D721Med (cell line): ENCODE measurements around the gene IGFBP3.

Experiments used
- DNase-seq: peaks from one replicate; pipeline ENCODE4 v3.0.0; 2011; ENCODE audit warnings: low spot score; ENCODE audit not compliant: insufficient read length
- FAIRE-seq: peaks from 2 replicates; lab custom pipeline; 2011; peaks lifted over from hg19 to GRCh38; lab: Jason Lieb, UNC
- TF ChIP-seq, protein P1 (sequence below): IDR thresholded peaks from 2 replicates; pipeline ENCODE4 v1.5.1; 2012; ENCODE audit warnings: mild to moderate bottlenecking, control low read depth; ENCODE audit not compliant: insufficient read depth; ENCODE audit errors: missing control alignments

The IGFBP3 gene

DNA sequence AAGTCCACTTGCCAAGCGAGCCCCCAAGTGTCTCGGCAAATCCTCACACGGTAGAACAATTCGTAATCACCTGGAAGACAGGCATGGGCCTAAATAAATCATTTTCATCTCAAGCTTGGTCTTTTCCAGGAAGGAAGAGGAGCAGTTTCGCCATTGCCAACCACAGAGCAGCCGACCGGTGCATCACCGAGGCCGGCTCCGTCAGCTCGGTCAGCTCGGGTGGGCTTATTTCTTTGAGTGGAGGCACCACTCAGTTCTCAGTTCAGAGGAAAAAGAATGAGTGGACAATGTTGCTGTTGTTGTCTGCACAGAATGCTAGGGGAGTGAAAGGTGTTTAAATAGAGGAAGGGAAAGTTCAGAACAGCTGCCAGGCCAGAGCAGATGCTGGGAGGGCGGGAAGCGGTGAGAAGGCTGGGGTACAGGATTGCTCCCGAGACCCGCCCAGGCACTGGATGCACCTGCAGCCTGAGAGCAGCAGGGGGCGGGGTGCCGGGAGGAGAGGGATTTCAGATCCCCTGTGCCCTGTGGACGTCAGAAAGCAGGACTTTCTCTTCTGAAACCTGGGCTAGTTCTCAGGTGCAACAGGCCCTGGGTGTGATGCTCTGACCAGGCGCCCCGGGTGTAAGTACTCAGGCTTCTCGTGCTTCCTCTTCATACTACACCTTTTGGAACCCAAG, 17.7 kb upstream of the IGFBP3 start:
- no peak for FAIRE-seq
- DNase-seq, result no peak
- TF ChIP-seq, protein P1, sequence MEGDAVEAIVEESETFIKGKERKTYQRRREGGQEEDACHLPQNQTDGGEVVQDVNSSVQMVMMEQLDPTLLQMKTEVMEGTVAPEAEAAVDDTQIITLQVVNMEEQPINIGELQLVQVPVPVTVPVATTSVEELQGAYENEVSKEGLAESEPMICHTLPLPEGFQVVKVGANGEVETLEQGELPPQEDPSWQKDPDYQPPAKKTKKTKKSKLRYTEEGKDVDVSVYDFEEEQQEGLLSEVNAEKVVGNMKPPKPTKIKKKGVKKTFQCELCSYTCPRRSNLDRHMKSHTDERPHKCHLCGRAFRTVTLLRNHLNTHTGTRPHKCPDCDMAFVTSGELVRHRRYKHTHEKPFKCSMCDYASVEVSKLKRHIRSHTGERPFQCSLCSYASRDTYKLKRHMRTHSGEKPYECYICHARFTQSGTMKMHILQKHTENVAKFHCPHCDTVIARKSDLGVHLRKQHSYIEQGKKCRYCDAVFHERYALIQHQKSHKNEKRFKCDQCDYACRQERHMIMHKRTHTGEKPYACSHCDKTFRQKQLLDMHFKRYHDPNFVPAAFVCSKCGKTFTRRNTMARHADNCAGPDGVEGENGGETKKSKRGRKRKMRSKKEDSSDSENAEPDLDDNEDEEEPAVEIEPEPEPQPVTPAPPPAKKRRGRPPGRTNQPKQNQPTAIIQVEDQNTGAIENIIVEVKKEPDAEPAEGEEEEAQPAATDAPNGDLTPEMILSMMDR, result peak; percentile 24

DNA sequence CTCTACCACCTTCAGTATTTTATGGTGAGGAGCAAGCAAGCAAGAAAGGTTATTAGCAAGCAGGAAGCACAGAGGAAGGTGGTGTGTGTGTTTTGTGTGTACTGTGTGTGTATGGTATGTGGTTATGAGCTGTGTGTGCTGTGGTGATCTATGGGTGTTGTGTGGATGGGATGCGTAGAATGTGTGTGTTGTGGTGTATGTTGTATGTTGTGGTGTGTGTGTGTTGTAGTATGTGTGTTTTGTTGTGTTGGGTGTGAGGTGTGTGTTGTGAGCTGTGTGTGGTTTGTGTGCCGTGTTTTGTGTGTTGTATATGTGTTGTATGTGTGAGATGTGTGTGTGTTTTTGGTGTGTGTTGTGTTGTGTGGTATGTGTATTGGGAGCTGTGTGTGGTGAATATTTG, 16.8 kb upstream of the IGFBP3 start:
- DNase-seq, result no peak
- TF ChIP-seq, protein P1, result no peak
- FAIRE-seq, result no peak

DNA sequence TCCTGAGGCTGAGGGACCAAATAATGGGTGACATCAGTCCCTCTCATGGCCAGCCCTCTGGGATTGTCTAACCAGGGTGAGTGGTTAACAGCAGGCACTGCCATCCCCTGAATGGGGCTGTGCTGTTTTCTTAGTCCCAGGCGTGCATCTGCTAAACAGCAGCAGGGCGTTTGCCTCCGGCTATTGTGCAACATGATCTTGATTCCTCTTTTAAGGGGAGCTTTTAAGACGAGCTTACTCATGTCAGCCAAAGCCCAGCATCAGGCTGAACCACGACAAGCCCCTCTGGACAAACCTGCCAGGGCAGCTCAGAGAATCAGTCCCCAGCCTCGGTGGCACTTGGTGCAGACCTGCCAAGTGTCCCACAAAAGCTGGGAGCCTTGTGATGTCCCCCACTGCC, 16.2 kb upstream of the IGFBP3 start:
- no peak for DNase-seq
- TF ChIP-seq, protein P1, result no peak
- FAIRE-seq, result no peak

DNA sequence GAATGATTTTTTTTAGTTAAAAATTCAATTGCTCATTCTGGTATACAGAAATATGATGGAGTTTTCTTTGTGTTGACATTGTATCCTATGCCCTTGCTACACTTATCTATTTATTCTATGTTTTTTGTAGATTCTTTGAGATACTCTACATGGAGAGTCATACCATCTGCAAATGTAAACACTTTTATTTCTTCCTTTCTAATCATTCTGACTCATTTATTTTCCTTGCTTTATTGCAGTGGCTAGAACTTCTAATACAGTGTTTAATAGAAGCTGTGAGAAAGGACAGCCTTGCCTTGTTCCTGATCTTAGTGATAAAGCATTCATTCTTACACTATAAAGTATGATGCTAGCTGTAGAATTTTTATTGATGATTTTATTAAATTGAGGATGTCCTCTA, 9.9 kb upstream of the IGFBP3 start:
- TF ChIP-seq, protein P1, result no peak
- DNase-seq (no peak), FAIRE-seq (no peak)

DNA sequence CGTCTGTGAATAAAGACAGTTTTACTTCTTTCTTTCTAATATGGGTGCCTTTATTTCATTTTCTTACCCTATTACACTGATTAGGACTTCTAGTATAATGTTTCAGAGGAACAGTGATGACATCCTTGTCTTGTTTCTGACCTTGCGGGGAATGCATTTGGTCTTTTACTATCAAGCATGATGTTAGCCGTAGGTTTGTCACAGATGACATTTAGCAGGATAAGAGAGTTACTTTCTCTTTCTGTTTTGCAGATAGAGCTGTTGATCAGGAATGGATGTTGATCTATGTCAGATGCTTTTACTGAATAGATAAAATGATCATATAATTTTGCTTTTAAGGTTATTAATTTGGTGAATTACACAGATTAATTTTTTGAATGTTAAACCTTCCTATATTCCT, 6.6 kb upstream of the IGFBP3 start:
- TF ChIP-seq, protein P1, result no peak
- DNase-seq (no peak), FAIRE-seq (no peak)

DNA sequence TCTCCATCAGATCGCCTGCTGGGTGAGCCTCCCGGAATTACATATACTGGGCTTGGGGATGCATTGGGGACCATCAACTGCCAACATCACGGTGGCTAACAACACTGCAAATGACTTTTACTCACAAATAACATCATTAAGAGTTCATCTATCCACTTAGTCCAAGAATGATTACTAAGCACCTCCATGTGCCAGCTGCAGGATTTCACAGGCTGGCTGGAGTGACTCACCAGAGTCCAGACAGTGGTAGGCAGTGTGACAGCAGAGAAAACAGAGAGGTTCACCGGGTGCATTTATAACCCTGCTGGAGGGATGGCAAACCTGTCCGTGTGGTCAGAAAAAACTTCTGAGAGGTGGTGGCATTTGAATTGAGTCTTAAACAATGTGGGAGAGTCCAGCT, 3.2 kb upstream of the IGFBP3 start:
- TF ChIP-seq, protein P1, result no peak
- no peak for FAIRE-seq
- no peak for DNase-seq

DNA sequence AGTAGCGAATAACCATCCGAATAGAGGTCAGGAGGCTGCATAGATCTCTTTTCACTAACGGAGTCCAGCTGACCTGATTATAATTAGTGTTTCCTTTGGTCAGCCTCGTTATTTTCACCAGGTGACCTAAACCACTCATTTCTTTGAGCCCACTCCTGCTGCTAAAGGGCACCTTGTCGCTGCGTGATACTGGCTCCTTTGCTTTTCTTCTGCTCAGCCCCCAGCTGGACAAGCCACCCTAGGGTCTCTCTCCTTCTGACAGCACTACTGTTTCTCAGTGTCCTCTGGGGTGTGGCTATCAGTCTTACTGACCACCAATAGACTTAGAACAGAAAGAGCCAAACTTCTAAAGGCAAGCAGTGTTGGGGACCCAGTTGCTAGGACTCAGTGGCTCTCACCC, 2.7 kb upstream of the IGFBP3 start:
- TF ChIP-seq, protein P1, result no peak
- DNase-seq (no peak), FAIRE-seq (no peak)
